GM18520 (cell line): ENCODE results near the gene ANTXRL.
"Not testable (repeated sequence)": the region's sequence is repeated elsewhere in the genome, so short reads cannot be mapped to it uniquely, and the experiment has no call there.

Experiments used
- ATAC-seq: cut with Tn5 transposase; IDR thresholded peaks from one replicate; pipeline ENCODE4 v1.9.1; 2021; ENCODE audit not compliant: unreplicated experiment

Gene ANTXRL

GRCh38 chr10:46286991-46287693 is at the start of gene ANTXRL:
Gene ANTXRL (plus strand): TSS chr10:46286997. CDS start chr10:46287263, 266 bp downstream.
- ATAC-seq: no peak

GRCh38 chr10:46237815-46238510 is 48.8 kb upstream of the ANTXRL start:
- no peak for ATAC-seq

GRCh38 chr10:46239247-46239646 is 47.5 kb upstream of the ANTXRL start:
- peak; percentile 60 for ATAC-seq

GRCh38 chr10:46239993-46240683 is 46.7 kb upstream of the ANTXRL start:
- no peak for ATAC-seq

- ATAC-seq: no peak
Measured at GRCh38 chr10:46240684-46241565, 45.9 kb upstream of the ANTXRL start.

- ATAC-seq: no peak
Measured at GRCh38 chr10:46245381-46245900, 41.4 kb upstream of the ANTXRL start.

- not testable (repeated sequence) for ATAC-seq
Measured at GRCh38 chr10:46246400-46247180, 40.2 kb upstream of the ANTXRL start.

- ATAC-seq: no peak
Measured at GRCh38 chr10:46247181-46247475, 39.7 kb upstream of the ANTXRL start.

- ATAC-seq: no peak
Measured at GRCh38 chr10:46247808-46248569, 38.8 kb upstream of the ANTXRL start.

- ATAC-seq: no peak
Measured at GRCh38 chr10:46248651-46249146, 38.1 kb upstream of the ANTXRL start.

- ATAC-seq: not testable (repeated sequence)
Measured at GRCh38 chr10:46249617-46250344, 37.0 kb upstream of the ANTXRL start.

GRCh38 chr10:46250481-46250880 is 36.3 kb upstream of the ANTXRL start:
- no peak for ATAC-seq

- no peak for ATAC-seq
Measured at GRCh38 chr10:46250898-46251856, 35.6 kb upstream of the ANTXRL start.

GRCh38 chr10:46251857-46252847 is 34.6 kb upstream of the ANTXRL start:
- ATAC-seq: no peak

GRCh38 chr10:46253076-46254006 is 33.5 kb upstream of the ANTXRL start:
- ATAC-seq: no peak
